WTC11 (cell line): ENCODE data around the gene NR1H2. TPM values are rescaled to one million over a fixed set of nuclear protein-coding genes. Genes with fewer than 3 reads are reported as not detected.

Experiments used
- AFF4 ChIP-seq: sonication (generic); formaldehyde crosslinking; IDR thresholded peaks from 2 replicates; pipeline ENCODE4 v1.8.1; 2023; ENCODE audit warnings: mild to moderate bottlenecking, missing genetic modification reagents, borderline replicate concordance
- AR ChIP-seq: fragments of 250-450 bp; sonication (Bioruptor Pico); IDR thresholded peaks from 2 replicates; pipeline ENCODE4 v1.9.0; 2021; ENCODE audit warnings: mild to moderate bottlenecking
- ATF6 ChIP-seq: sonication (generic); formaldehyde crosslinking; IDR thresholded peaks from 2 replicates; pipeline ENCODE4 v1.8.1; 2023; ENCODE audit warnings: mild to moderate bottlenecking, missing genetic modification reagents
- CREM ChIP-seq: sonication (generic); formaldehyde crosslinking; IDR thresholded peaks from 2 replicates; pipeline ENCODE4 v1.8.1; 2022; ENCODE audit warnings: mild to moderate bottlenecking, missing genetic modification reagents, moderate library complexity
- E2F5 ChIP-seq: sonication (generic); formaldehyde crosslinking; IDR thresholded peaks from 2 replicates; pipeline ENCODE4 v1.8.1; 2022; ENCODE audit warnings: mild to moderate bottlenecking, moderate library complexity, missing genetic modification reagents
- FOXP4 ChIP-seq: sonication (generic); formaldehyde crosslinking; IDR thresholded peaks from 2 replicates; pipeline ENCODE4 v1.8.0; 2022; ENCODE audit warnings: mild to moderate bottlenecking, missing genetic modification reagents
- GRHL2 ChIP-seq: fragments of 250-450 bp; sonication (Bioruptor Pico); IDR thresholded peaks from 2 replicates; pipeline ENCODE4 v1.8.0; 2022; ENCODE audit warnings: mild to moderate bottlenecking, moderate library complexity; ENCODE audit not compliant: insufficient replicate concordance, severe bottlenecking
- NR2C2 ChIP-seq: sonication (generic); formaldehyde crosslinking; IDR thresholded peaks from 2 replicates; pipeline ENCODE4 v1.8.0; 2022; ENCODE audit warnings: mild to moderate bottlenecking, missing genetic modification reagents
- NR3C1 ChIP-seq: sonication (generic); formaldehyde crosslinking; conservative IDR thresholded peaks from 2 replicates; pipeline ENCODE4 v1.8.1; 2023; ENCODE audit warnings: low read depth, mild to moderate bottlenecking, missing genetic modification reagents
- PREB ChIP-seq: sonication (generic); formaldehyde crosslinking; IDR thresholded peaks from 2 replicates; pipeline ENCODE4 v1.8.1; 2022; ENCODE audit warnings: mild to moderate bottlenecking, missing genetic modification reagents, moderate library complexity, borderline replicate concordance
- RORB ChIP-seq: fragments of 250-450 bp; sonication (Bioruptor Pico); IDR thresholded peaks from 2 replicates; pipeline ENCODE4 v1.9.0; 2021; ENCODE audit warnings: mild to moderate bottlenecking
- USF1 ChIP-seq: sonication (generic); formaldehyde crosslinking; IDR thresholded peaks from 2 replicates; pipeline ENCODE4 v1.8.0; 2022; ENCODE audit warnings: mild to moderate bottlenecking, missing genetic modification reagents
- ZBTB21 ChIP-seq: sonication (generic); formaldehyde crosslinking; IDR thresholded peaks from 2 replicates; pipeline ENCODE4 v1.8.1; 2023; ENCODE audit warnings: mild to moderate bottlenecking, missing genetic modification reagents, borderline replicate concordance
- ZNF263 ChIP-seq: sonication (generic); formaldehyde crosslinking; IDR thresholded peaks from 2 replicates; pipeline ENCODE4 v1.8.1; 2022; ENCODE audit warnings: low read depth, mild to moderate bottlenecking, moderate library complexity, missing genetic modification reagents
- ZNF532 ChIP-seq: fragments of 250-450 bp; sonication (Bioruptor Pico); IDR thresholded peaks from 2 replicates; pipeline ENCODE4 v1.9.0; 2021; ENCODE audit warnings: mild to moderate bottlenecking, borderline replicate concordance
- ZNF671 ChIP-seq: fragments of 250-450 bp; sonication (Bioruptor Pico); IDR thresholded peaks from 2 replicates; pipeline ENCODE4 v1.8.0; 2021; ENCODE audit warnings: mild to moderate bottlenecking
- total RNA-seq: library from RNA; stranded (reverse); gene quantifications from 3 replicates; pipeline ENCODE4 v1.2.3, GENCODE V29; 2021

Gene NR1H2
- total RNA-seq, 1 experiment from 2014 or later, result 45.8 TPM

GRCh38 chr19:50376166-50377050 lies at the start of gene NR1H2 (continued):
- TF ChIP-seq NR3C1 (CRISPR knock-in tag), result no peak
- TF ChIP-seq ATF6 (CRISPR knock-in tag), result no peak
- no peak for TF ChIP-seq ZNF263 (CRISPR knock-in tag)
- no peak for TF ChIP-seq NR2C2 (CRISPR knock-in tag)
- peak; percentile 98; the same call in 1 of the 2 replicates for TF ChIP-seq ZBTB21
- TF ChIP-seq RORB (CRISPR knock-in tag), result no peak
- TF ChIP-seq AR, result no peak
- peak; percentile 92; the same call in 1 of the 2 replicates for TF ChIP-seq CREM (CRISPR knock-in tag)
- no peak for TF ChIP-seq PREB
- TF ChIP-seq E2F5 (CRISPR knock-in tag), result no peak
- peak; percentile 42 for TF ChIP-seq FOXP4
- TF ChIP-seq ZNF532 (CRISPR knock-in tag), result no peak
- peak; percentile 69; the same call in 1 of the 2 replicates for TF ChIP-seq AFF4 (CRISPR knock-in tag)
- no peak for TF ChIP-seq GRHL2 (CRISPR knock-in tag)
- no peak for TF ChIP-seq ZNF671 (CRISPR knock-in tag)
- peak; percentile 43; the same call in 1 of the 2 replicates for TF ChIP-seq USF1
